ENCODE data around the gene KRT1.

KRT1 gene

DNA sequence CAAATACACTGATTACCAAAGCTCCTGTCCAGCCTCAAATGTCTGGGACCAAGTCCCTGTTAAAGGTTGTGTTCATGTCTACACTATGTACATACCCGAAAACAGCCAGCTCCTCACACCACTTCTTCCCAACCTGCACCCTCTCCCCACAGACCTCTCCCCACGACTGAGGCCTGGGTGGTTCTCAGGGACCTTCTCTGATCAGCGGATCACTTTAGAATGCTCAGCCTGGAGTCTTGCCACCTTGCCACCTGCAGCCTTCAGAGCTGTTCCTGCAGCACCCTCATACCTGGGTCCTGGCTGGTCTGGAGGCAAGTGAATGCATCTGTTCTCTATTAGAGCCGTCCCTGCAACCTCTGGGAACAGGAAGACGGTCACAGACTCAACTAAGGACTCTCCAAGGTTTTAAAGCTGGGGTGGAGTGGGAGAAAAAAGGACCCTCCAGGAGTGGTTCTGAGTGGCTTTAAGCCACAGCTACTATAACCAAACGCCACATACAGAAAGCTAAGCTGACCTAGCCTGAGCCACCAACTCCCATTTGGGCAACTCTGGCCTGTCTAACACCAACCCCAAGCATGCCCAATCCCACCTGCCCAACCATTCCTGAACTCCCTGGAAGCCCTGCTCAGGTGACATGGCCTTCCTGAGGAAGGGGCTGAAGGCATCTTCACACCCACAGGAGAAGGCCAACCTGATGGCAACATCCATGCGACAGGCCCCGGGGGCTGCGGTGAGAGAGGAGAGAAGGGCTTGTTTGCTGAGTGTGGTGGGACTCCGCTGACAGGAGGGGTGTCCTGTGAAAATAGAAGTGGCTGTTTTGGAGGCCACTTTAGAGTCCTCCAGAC is 36.8 kb downstream of the KRT1 start:
- no peaks in the 10 kb centered on the region for H3K27me3 ChIP-seq
- no peak overlapping the region for H3K4me3 ChIP-seq

DNA sequence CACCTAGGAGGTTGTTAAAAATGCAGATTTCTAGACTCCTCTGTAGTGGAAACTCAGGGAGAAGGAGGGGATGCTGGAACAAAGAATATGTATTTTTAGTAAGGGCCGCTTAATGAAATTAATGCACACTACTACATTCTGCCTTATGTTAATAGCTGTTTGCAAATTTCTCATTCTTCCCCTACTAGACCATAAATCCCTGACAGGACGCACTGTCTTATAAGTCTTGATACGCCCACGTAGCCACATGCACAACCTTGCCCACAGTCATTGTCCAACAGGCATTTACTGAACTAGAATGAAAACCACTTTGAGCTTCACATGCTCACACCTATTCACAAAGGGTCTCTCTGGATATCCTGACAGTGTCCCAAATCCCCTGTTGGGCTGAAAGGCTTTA is 38.7 kb downstream of the KRT1 start:
- no peaks in the 10 kb centered on the region for H3K9me3 ChIP-seq (replicated peaks in 1 of 11)
- H3K36me3 ChIP-seq, result no peaks in the 10 kb centered on the region
- peaks cover 0 to 15% (median 6%) of the 10 kb centered on the region in 10 experiments; a peak in 10 of 20 replicates for H3K4me1 ChIP-seq
- H4K20me1 ChIP-seq, result no peaks in the 10 kb centered on the region
- H3K27ac ChIP-seq, result no peak overlapping the region
- no peak overlapping the region for H3K4me3 ChIP-seq
- peak overlapping the region in 1 of 11 experiments; percentile 1; a peak in 1 of 22 replicates for H3K4me2 ChIP-seq
- H3K9ac ChIP-seq, result no peak overlapping the region
- TF ChIP-seq Cebpa-rat (IDR thresholded peaks at IDR 0.05), result no peak
- no peaks in the 10 kb centered on the region for H3K27me3 ChIP-seq

More for the DNA sequence above, 36.8 kb downstream of the KRT1 start:
- Histone ChIP-seq H4K20me1 (no peaks in the 10 kb centered on the region), H3K36me3 (no peaks in the 10 kb centered on the region), H3K27ac (no peak overlapping the region), H3K9me3 (replicated peaks in 1 of 11) (no peaks in the 10 kb centered on the region), H3K4me2 (no peak overlapping the region), H3K4me1 (peaks cover 0 to 15% (median 6%) of the 10 kb centered on the region in 10 experiments; a peak in 10 of 20 replicates), H3K9ac (no peak overlapping the region)
- no peak for TF ChIP-seq Cebpa-rat (IDR thresholded peaks at IDR 0.05)

DNA sequence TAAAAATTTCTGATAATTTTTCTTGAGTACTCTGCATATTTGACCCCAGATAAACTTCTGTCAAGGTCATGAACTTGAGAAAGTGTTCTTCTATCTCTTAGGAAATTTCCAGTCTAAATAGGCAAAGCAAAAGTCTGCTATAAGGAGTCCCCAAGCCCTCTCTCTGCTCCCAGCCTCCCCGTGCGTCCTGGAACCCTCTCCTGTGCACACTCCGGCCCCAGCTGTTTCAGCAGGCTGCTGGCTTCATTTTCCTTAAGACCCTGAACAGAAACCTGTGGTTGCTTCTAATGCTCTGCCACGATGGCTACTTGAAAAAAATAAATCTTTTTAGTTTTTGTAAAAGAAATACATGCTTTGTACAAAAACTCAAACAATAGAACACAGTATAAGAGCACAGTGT is 42.9 kb downstream of the KRT1 start:
- peaks cover 11 to 29% (median 22%) of the 10 kb centered on the region in 10 experiments; a peak in 17 of 20 replicates for H3K4me1 ChIP-seq
- H3K27ac ChIP-seq, result no peak overlapping the region
- no peak overlapping the region for H3K4me3 ChIP-seq
- no peak for TF ChIP-seq Cebpa-rat (IDR thresholded peaks at IDR 0.05)
- H4K20me1 ChIP-seq, result no peaks in the 10 kb centered on the region
- H3K9me3 ChIP-seq (replicated peaks in 1 of 11), result no peaks in the 10 kb centered on the region
- H3K27me3 ChIP-seq, result no peaks in the 10 kb centered on the region
- no peak overlapping the region for H3K9ac ChIP-seq
- no peak overlapping the region for H3K4me2 ChIP-seq
- no peaks in the 10 kb centered on the region for H3K36me3 ChIP-seq

DNA sequence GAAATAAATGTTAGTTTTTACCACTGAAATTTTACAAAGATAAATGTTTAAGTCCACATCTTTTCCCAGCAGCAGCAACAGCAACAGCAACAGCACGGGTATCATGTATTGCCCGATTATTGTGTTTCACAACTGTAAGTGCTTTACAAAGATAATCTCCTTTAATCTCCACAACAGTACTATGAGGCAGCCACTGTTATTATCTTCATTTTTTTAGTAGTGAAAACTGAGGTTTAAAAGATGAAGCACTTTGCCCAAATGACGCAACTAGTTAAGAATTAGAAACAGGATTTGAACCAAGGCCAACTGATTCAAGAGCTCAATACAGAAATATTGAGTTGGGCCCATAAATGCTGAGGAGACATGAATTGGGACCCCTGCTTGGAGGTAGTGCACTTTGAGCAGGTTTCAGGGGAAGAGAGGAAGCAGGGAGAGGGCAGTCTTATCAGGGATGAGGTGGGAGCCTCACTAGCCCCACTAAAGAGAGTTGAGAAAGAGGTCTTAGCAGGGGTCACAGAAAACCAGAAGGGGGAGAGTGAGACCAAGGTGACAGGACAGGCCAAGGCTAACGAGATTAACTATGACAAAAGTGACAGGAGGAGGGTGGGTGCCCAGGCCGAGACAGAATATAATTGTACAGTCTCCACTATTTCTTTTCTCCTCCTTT is 43.5 kb downstream of the KRT1 start:
- Histone ChIP-seq H4K20me1 (no peaks in the 10 kb centered on the region), H3K4me1 (peaks cover 11 to 34% (median 27%) of the 10 kb centered on the region in 10 experiments; a peak in 17 of 20 replicates), H3K27ac (no peak overlapping the region), H3K9ac (no peak overlapping the region), H3K4me2 (no peak overlapping the region), H3K9me3 (replicated peaks in 1 of 11) (no peaks in the 10 kb centered on the region), H3K36me3 (no peaks in the 10 kb centered on the region), H3K27me3 (no peaks in the 10 kb centered on the region), H3K4me3 (no peak overlapping the region)
- no peak for TF ChIP-seq Cebpa-rat (IDR thresholded peaks at IDR 0.05)

DNA sequence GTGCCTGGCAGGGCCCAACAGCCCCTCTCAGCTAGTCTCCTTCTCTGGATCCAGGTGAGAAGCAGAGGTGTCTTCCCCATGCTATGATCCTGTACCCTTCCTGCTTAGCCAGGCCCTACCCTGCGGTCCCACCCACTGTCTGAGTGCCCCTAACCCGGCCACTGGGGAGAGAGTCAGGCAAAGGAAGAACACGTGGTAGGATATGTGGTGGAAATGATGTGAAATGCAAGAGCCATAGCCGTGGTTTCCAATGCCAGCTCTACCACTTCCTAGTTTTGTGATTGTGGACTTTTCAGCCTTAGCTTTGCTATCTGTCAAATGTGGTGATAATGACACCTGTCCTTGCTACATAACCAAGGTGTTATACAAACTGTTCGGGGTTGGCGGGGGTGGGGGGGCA is 44.0 kb downstream of the KRT1 start:
- no peak for TF ChIP-seq Cebpa-rat (IDR thresholded peaks at IDR 0.05)
- H4K20me1 ChIP-seq, result no peaks in the 10 kb centered on the region
- H3K27ac ChIP-seq, result no peak overlapping the region
- H3K4me3 ChIP-seq, result no peak overlapping the region
- peak overlapping the region in 2 of 11 experiments; percentile 7 to 11; a peak in 2 of 22 replicates for H3K4me2 ChIP-seq
- H3K36me3 ChIP-seq, result no peaks in the 10 kb centered on the region
- no peaks in the 10 kb centered on the region for H3K27me3 ChIP-seq
- peaks cover 11 to 40% (median 30%) of the 10 kb centered on the region in 10 experiments; a peak in 17 of 20 replicates for H3K4me1 ChIP-seq
- H3K9ac ChIP-seq, result no peak overlapping the region
- no peaks in the 10 kb centered on the region for H3K9me3 ChIP-seq (replicated peaks in 1 of 11)

DNA sequence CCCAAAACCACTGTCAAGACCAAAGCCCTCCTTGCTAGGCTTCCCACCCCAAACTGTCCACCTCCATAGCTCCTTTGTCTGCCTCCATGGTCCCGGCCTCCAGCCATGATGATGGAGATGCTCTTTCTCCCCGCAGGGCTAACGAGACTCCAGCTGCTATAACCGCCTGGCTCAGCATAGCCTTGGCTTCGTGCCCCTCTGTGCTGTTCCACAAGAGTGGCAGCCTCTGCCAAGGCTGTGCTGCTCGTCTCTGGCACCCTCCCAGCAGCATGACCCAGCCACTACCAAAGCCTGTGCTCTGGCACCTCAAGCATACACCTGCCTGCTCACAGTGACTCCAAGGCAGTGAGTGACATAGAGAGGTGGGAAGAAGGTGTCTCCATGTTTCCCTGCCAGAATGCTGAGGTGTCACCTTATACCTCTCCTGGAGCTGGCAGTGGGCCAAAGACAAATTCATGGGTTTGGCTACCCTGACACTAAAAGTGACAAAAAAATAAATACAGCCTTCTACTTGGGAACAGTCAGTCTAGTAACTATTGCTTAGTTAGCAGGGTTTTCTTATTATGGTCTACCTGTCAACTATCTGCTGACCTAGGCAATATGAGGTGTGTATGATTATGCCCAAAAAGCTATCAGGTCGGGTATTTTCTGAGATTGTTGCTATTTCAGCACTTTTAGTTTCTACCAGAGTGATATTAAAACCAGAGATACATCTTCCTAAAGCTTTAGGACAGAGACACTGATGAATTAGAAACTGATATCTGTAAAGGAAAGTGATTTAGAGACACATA is 45.7 kb downstream of the KRT1 start:
- Histone ChIP-seq H3K4me1 (peaks cover 11 to 50% (median 40%) of the 10 kb centered on the region in 10 experiments; a peak in 17 of 20 replicates), H4K20me1 (no peaks in the 10 kb centered on the region), H3K9me3 (replicated peaks in 1 of 11) (no peaks in the 10 kb centered on the region), H3K27ac (peak overlapping the region in 7 of 11 experiments; percentile 22 to 78 (median 61); a peak in 13 of 22 replicates), H3K9ac (peak overlapping the region in 1 of 11 experiments; percentile 33; a peak in 1 of 22 replicates), H3K27me3 (no peaks in the 10 kb centered on the region), H3K4me2 (peak overlapping the region in 8 of 11 experiments; percentile 53 to 78 (median 70); a peak in 15 of 22 replicates), H3K36me3 (no peaks in the 10 kb centered on the region), H3K4me3 (no peak overlapping the region)
- no peak for TF ChIP-seq Cebpa-rat (IDR thresholded peaks at IDR 0.05)

DNA sequence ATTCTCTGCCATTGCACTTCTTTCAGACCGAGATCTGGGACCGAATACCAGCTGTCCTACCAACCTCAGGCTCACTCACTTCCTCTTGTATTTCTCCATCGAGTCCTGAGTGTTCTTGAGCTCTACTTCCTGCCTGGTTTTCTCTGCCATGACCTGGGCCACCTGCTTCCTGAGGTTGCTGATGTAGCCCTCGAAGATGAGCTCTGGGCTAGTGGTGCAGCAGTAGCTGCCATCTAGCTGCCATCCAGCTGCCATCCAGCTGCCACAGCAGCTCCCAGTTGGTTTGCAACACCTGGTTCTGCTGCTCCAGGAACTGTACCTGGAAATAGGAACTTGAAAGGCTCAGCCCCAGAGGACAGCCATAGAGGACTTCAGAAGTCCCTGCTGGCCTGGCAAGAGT is 46.8 kb downstream of the KRT1 start:
- Histone ChIP-seq H3K4me3 (no peak overlapping the region), H3K36me3 (no peaks in the 10 kb centered on the region), H3K9ac (peak overlapping the region in 2 of 11 experiments; percentile 4 to 52; a peak in 2 of 22 replicates), H3K27ac (peak overlapping the region in 7 of 11 experiments; percentile 22 to 78 (median 71); a peak in 13 of 22 replicates), H3K27me3 (no peaks in the 10 kb centered on the region), H3K4me1 (peaks cover 11 to 50% (median 40%) of the 10 kb centered on the region in 10 experiments; a peak in 17 of 20 replicates), H3K9me3 (replicated peaks in 1 of 11) (no peaks in the 10 kb centered on the region), H3K4me2 (peak overlapping the region; percentile 13 to 78 (median 65); a peak in 20 of 22 replicates), H4K20me1 (no peaks in the 10 kb centered on the region)
- peak in 1 of 11 experiments; percentile 25; a peak in 1 of 22 replicates for TF ChIP-seq Cebpa-rat (IDR thresholded peaks at IDR 0.05)

DNA sequence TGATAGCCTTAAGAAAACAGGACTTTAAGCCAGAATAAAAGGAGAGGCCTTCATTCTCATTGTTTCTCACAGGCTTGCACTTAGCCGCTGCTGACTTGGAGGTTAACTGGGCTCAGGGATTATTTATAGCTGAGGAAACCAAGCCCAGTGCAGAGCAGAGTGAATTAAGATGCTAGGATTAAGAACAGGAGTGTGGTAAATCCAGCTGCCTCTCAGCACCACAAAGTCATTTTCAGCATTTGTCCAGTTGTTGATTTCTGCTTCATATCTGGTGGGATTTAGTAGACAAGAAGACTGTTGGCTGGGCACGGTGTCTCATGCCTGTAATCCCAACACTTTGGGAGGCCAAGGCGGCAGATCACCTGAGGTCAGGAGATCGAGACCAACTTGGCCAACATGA is 47.6 kb downstream of the KRT1 start:
- Histone ChIP-seq H4K20me1 (no peaks in the 10 kb centered on the region), H3K27ac (peak overlapping the region in 7 of 11 experiments; percentile 14 to 78 (median 71); a peak in 14 of 22 replicates), H3K9ac (peak overlapping the region in 4 of 11 experiments; percentile 4 to 52 (median 32); a peak in 6 of 22 replicates), H3K9me3 (replicated peaks in 1 of 11) (no peaks in the 10 kb centered on the region), H3K36me3 (no peaks in the 10 kb centered on the region), H3K27me3 (no peaks in the 10 kb centered on the region), H3K4me2 (peak overlapping the region; percentile 13 to 78 (median 65); a peak in 21 of 22 replicates), H3K4me3 (no peak overlapping the region), H3K4me1 (peaks cover 11 to 50% (median 40%) of the 10 kb centered on the region in 10 experiments; a peak in 17 of 20 replicates)
- TF ChIP-seq Cebpa-rat (IDR thresholded peaks at IDR 0.05), result no peak

Data from BLaER1 treated with 17β-estradiol and CSF1 and Interleukin-3, amounts not matched to agents 10 nM and 100 nM (cell line).